ENCODE measurements around the gene LOXL3. TPM values are rescaled to one million over a fixed set of nuclear protein-coding genes. Genes with fewer than 3 reads are reported as not detected.

The LOXL3 gene
- total RNA-seq, 4 donors from 2014 or later, result 0.98 to 5.6 (median 2.2) TPM

DNA sequence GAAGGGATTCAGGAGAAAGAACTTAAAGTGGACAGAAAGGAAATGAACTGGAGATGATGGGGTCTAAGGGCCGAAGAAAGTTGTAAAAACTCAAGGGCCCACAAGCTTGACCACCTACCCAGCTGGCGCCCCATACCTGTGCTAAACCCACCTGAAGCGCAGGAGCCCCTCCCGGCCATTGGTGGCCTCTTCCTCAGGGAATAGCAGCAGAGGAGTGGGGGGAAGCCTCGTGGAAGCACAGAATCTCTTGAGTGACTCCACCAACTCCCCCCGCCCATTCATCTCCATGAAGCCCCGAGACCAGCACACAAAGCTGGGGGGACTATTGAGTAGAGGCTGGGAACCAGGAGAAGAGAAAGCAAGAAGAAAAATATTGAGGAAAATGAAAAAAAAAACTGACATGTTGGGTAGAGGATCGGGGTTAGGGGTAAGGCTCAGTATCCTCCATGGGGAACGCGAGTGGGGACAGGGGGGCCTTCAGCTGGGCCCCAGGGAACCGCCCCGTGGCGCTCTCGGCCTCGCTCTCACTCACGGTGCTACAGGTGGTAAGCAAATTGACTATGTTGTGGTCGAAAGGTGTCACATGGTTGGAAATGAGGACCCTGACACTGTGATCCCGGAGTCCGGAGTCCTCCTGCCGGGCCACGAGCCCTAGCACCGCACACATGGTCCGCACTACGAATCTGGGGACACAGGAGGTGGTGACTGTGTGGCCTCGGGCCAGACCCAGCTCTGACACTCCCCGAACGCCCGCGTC lies 25.0 kb downstream of the LOXL3 start:
- peak overlapping the region; percentile 23 to 100 (median 71) for H3K4me3 ChIP-seq (replicated peaks in 1 of 3)
- no peaks in the 10 kb centered on the region for H3K27me3 ChIP-seq
- H3K36me3 ChIP-seq, result peaks cover 15 to 34% of the 10 kb centered on the region in 2 donors
- TF ChIP-seq POLR2A (IDR thresholded peaks at IDR 0.05), result no peak
- TF ChIP-seq, protein P1, sequence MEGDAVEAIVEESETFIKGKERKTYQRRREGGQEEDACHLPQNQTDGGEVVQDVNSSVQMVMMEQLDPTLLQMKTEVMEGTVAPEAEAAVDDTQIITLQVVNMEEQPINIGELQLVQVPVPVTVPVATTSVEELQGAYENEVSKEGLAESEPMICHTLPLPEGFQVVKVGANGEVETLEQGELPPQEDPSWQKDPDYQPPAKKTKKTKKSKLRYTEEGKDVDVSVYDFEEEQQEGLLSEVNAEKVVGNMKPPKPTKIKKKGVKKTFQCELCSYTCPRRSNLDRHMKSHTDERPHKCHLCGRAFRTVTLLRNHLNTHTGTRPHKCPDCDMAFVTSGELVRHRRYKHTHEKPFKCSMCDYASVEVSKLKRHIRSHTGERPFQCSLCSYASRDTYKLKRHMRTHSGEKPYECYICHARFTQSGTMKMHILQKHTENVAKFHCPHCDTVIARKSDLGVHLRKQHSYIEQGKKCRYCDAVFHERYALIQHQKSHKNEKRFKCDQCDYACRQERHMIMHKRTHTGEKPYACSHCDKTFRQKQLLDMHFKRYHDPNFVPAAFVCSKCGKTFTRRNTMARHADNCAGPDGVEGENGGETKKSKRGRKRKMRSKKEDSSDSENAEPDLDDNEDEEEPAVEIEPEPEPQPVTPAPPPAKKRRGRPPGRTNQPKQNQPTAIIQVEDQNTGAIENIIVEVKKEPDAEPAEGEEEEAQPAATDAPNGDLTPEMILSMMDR (IDR thresholded peaks at IDR 0.05), result no peak
- DNase-seq, result no peak
- intact Hi-C loops (cut with DNase I), result loop anchor here (10.0 kb wide), 1 partner anchor 56 kb away; no protein-coding TSS in a partner anchor
- H3K9me3 ChIP-seq, result no peaks in the 10 kb centered on the region
- H3K4me1 ChIP-seq, result peaks cover 10 to 18% of the 10 kb centered on the region in 2 donors
- WGBS, 2 donors, result 17 to 22% methylated on average over 20 to 29 of the region's 29 CpGs
- peak overlapping the region; percentile 78 to 90 (median 81) for H3K27ac ChIP-seq

DNA sequence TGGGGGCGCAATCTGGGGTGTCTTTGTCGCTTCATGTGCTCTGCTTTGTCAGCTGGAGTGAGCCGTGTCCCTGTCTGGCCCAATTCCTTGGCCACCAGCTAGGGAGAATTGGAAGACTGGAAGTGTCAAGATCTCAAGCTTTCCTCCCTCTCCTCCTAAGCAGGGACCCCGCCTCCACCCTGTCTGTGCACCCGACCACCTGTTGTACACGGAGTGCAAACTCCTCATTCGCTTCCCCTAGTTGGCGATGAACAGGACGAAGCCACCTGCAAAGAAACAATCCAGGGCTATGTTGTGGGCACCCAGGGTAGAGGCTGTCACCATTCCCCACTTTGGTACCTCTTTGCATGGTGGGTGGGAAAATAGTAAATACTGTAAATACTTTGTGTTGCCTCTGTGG lies 26.0 kb downstream of the LOXL3 start:
- intact Hi-C loops (cut with DNase I), result loop anchor here (10.0 kb wide), 1 partner anchor 57 kb away; no protein-coding TSS in a partner anchor
- Histone ChIP-seq H3K27me3 (no peaks in the 10 kb centered on the region), H3K4me1 (peaks cover 10 to 18% of the 10 kb centered on the region in 2 donors), H3K27ac (no peak overlapping the region), H3K36me3 (peaks cover 15 to 26% of the 10 kb centered on the region in 2 donors), H3K4me3 (replicated peaks in 1 of 3) (no peak overlapping the region), H3K9me3 (no peaks in the 10 kb centered on the region)
- TF ChIP-seq, protein P1 (IDR thresholded peaks at IDR 0.05), result no peak
- no peak for TF ChIP-seq POLR2A (IDR thresholded peaks at IDR 0.05)
- no peak for DNase-seq
- 95 to 99% methylated on average over 9 of the region's 9 CpGs for WGBS, 2 donors

DNA sequence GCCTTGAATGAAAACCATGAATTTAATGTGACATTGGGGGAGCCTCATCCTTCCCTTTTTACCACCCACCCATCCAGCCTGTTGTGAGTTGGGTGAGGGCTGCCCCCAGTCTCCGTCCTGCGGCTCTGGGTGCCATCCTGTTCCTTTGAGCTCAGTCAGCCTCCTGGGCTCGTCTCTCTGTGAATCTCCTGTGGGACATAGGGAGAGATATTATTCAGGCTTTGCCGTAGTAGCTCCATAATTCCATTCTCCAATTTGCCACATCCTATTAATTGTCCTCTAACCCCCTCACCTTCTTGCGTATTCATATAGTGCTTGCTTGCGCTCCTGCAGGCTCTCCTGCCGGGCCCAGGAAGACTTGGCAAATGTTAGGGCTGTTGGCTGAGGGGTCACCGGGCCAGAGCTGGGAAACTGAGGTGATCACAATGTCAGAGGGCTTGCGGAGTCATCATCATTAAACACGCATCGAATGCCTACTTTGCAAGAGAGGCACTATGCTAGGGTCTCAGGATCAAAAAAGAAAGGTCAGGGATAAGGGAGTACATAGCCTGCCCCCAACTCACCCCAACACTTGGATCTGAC lies 27.0 kb downstream of the LOXL3 start:
- Histone ChIP-seq H3K27ac (no peak overlapping the region), H3K36me3 (peaks cover 15 to 23% of the 10 kb centered on the region in 2 donors), H3K4me1 (peaks cover 10 to 18% of the 10 kb centered on the region in 2 donors), H3K27me3 (no peaks in the 10 kb centered on the region), H3K4me3 (replicated peaks in 1 of 3) (no peak overlapping the region), H3K9me3 (no peaks in the 10 kb centered on the region)
- WGBS, 2 donors, result 97% methylated on average over 11 of the region's 11 CpGs
- TF ChIP-seq, protein P1 (IDR thresholded peaks at IDR 0.05), result no peak
- no peak for TF ChIP-seq POLR2A (IDR thresholded peaks at IDR 0.05)
- intact Hi-C loops (cut with DNase I), result loop anchor here (10.0 kb wide), 1 partner anchor 58 kb away; no protein-coding TSS in a partner anchor
- no peak for DNase-seq

DNA sequence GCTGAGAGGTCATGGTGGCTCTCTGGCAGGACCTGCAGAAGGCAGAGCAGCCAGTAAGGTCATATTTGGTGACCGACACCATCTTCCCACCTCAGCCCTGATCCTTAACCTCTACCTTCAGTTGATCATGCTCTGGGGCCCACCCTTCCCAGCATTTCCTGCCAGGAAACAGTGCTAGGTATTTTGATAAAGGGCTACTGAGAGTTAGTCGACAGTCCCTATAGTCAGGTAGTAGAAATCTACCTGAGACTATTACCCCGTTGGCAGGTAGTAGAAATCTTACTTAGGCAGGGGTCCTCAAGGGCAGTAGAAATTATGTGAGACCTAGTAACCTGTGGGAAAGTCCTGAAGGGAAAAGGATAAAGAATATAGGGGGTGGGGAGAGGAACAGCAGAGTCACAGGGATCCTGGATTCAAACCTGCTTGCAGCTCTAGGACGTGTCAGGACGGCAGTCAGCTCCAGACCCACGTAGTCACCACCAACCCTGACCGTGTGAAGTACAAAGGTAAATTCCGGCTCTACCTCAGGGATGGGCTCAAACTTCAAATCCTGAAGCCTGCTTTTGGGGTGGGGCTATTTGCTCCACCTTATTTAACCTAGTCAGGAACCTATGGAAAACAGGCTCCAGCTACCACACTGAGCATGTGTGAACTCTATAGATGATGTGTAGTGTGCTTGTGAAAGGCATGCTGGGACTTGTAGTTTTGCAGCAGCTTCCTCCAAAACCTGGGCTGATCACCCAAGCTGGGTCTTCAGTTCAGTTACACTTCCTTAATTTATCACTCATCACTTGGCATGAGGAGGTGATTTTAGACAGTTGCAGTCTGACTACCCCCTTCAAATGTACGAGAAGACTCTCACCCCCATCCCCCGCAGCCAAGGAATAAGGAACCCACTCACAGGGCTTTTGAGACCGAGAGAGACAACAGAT lies 27.8 kb downstream of the LOXL3 start, which contains the start of gene DQX1:
Gene DQX1, minus strand, starts transcription at position 515 of the 932 bp plus-strand sequence. Its CDS starts 502 bp downstream, at position 13.
- no peak for DNase-seq
- Histone ChIP-seq H3K27me3 (no peaks in the 10 kb centered on the region), H3K9me3 (no peaks in the 10 kb centered on the region), H3K27ac (no peak within 1 kb of the TSS), H3K4me1 (peaks cover 10 to 16% of the 10 kb centered on the region in 2 donors), H3K36me3 (peaks cover 15 to 23% of the 10 kb centered on the region in 2 donors), H3K4me3 (replicated peaks in 1 of 3) (no peak within 1 kb of the TSS)
- TF ChIP-seq POLR2A (IDR thresholded peaks at IDR 0.05), result no peak
- TF ChIP-seq, protein P1 (IDR thresholded peaks at IDR 0.05), result no peak
- intact Hi-C loops (cut with DNase I), result loop anchor here (10.0 kb wide), 1 partner anchor 59 kb away; no protein-coding TSS in a partner anchor
- 94 to 96% methylated on average over 11 of the region's 11 CpGs for WGBS, 2 donors

Measured in thyroid gland (tissue), 4 donors.